ENCODE data around the gene RFTN1.
A peak's percentile ranks its signal among the peaks of the same experiment; 100 is the strongest.

The RFTN1 gene

DNA sequence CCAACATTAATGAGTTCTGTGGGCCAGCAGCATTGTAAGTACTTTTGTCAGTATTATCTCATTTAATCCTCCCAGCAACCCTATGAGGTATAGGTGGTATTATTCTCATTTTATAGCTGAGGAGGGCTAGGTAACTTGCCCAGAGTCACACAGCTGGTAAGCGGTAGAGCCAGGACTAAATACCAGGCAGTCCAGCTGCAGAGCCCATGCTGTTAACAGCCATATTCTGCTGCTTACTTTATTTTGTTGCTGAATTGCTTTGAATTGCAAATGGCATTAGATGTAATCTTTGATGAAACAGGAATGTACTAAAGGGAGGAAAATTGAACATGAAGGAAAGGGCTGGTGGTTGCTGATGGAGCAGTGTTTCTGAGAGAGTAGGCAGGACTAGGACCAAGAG lies 228.9 kb downstream of the RFTN1 start:
- Histone ChIP-seq H3K4me1 (ENCODE audit: control insufficient read depth in 1 of 2, insufficient read depth in 2 of 2, low read length in 2 of 2) (no peaks in the 10 kb centered on the region), H3K4me3 (ENCODE audit: low read depth in 1 of 2, low read length in 2 of 2) (no peak overlapping the region), H3K36me3 (ENCODE audit: control insufficient read depth in 1 of 2, insufficient read depth in 2 of 2, low read length in 2 of 2) (peaks cover 13 to 45% of the 10 kb centered on the region in 2 donors), H3K27me3 (ENCODE audit: control insufficient read depth in 1 of 2, insufficient read depth in 2 of 2, low read length in 2 of 2) (no peaks in the 10 kb centered on the region), H3K9me3 (ENCODE audit: control insufficient read depth in 1 of 2, low read length in 2 of 2) (no peaks in the 10 kb centered on the region), H3K9ac (ENCODE audit: low read depth in 1 of 2, low read length in 2 of 2) (no peak overlapping the region), H3K27ac (ENCODE audit: low read depth, low read length) (no peak overlapping the region)

DNA sequence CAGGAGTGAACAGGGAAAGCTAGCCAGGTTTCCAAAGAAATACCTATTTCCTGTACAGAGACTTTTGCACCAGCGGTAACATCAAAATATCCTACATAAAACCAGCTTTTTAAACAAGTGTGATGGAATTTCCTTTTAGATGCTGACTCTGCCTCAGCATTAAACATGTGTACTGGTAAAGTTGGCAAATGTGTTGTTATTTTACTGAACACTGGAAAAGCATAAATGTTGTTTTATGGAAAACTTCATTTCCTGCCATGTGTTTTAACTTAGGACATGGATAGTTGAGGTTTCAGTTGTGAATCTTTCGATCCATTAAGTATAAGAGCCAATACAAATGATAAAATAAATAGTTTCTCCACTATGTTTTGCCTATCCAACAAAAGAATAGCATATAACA lies 232.8 kb downstream of the RFTN1 start:
- Histone ChIP-seq H3K27ac (ENCODE audit: low read depth, low read length) (no peak overlapping the region), H3K4me1 (ENCODE audit: control insufficient read depth in 1 of 2, insufficient read depth in 2 of 2, low read length in 2 of 2) (no peaks in the 10 kb centered on the region), H3K9ac (ENCODE audit: low read depth in 1 of 2, low read length in 2 of 2) (no peak overlapping the region), H3K27me3 (ENCODE audit: control insufficient read depth in 1 of 2, insufficient read depth in 2 of 2, low read length in 2 of 2) (no peaks in the 10 kb centered on the region), H3K4me3 (ENCODE audit: low read depth in 1 of 2, low read length in 2 of 2) (no peak overlapping the region), H3K36me3 (ENCODE audit: control insufficient read depth in 1 of 2, insufficient read depth in 2 of 2, low read length in 2 of 2) (peaks cover 10 to 42% of the 10 kb centered on the region in 2 donors), H3K9me3 (ENCODE audit: control insufficient read depth in 1 of 2, low read length in 2 of 2) (no peaks in the 10 kb centered on the region)

DNA sequence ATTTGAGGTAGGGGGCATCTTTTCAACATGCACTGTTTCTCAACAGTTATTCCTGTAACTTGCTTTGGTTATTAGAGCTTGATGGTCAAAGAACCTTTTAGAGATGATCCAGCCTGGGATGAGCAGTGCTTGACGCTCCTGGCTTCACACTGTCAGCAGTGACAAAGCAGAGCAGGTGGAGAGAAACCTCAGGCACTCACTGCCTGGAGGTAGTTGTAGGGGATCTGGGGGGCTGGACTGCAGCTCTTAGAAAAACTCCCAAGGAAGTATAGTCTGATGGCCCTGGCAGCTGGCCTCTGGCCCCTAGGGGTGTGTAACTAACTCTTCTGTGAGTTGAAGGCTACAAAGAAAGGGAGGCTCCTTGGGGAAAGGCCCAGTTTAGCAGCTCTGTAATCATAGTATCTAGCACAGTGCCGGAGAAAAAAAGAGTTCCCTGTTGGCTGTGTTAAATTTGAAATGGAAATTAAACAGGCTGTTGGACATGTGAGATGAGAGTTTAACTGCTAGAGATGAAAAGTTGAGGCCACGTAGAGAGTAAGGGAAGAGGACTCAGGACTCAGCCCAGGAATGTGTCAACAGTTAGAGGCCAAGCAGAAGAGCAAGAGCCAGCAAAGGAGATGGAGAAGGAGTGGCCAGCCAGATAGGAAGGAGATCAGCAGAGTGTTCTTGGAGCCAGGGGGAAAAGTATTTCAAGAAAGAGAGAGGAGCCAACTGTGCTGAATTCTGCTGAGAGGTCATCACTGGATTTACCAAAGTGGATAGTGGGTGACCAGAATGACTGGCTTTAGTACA lies 234.3 kb downstream of the RFTN1 start:
- Histone ChIP-seq H3K36me3 (ENCODE audit: control insufficient read depth in 1 of 2, insufficient read depth in 2 of 2, low read length in 2 of 2) (peaks cover 10 to 37% of the 10 kb centered on the region in 2 donors), H3K27ac (ENCODE audit: low read depth, low read length) (no peak overlapping the region), H3K4me1 (ENCODE audit: control insufficient read depth in 1 of 2, insufficient read depth in 2 of 2, low read length in 2 of 2) (no peaks in the 10 kb centered on the region), H3K9me3 (ENCODE audit: control insufficient read depth in 1 of 2, low read length in 2 of 2) (no peaks in the 10 kb centered on the region), H3K27me3 (ENCODE audit: control insufficient read depth in 1 of 2, insufficient read depth in 2 of 2, low read length in 2 of 2) (no peaks in the 10 kb centered on the region), H3K4me3 (ENCODE audit: low read depth in 1 of 2, low read length in 2 of 2) (no peak overlapping the region), H3K9ac (ENCODE audit: low read depth in 1 of 2, low read length in 2 of 2) (no peak overlapping the region)

DNA sequence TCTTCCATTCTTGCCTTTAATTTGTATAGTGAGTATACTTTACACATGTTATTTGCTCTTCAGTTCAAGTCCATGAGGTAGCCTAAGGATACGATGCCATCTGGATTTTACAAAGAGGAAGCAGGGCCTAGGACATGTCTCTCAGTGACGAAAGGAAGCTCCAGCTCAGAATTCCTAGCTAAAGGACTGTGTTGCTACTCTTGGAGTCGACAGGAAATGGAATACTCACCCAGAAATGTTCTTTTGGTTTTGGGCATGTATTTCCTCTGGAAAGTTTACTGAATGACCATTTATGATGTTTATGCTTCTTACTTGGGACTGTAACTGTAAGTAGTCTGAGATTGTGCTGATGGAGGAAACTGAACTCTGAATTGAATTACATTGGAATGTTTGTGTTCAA lies 236.0 kb downstream of the RFTN1 start:
- Histone ChIP-seq H3K4me3 (ENCODE audit: low read depth in 1 of 2, low read length in 2 of 2) (no peak overlapping the region), H3K36me3 (ENCODE audit: control insufficient read depth in 1 of 2, insufficient read depth in 2 of 2, low read length in 2 of 2) (peaks cover 6 to 29% of the 10 kb centered on the region in 2 donors), H3K27ac (ENCODE audit: low read depth, low read length) (no peak overlapping the region), H3K9ac (ENCODE audit: low read depth in 1 of 2, low read length in 2 of 2) (no peak overlapping the region), H3K9me3 (ENCODE audit: control insufficient read depth in 1 of 2, low read length in 2 of 2) (no peaks in the 10 kb centered on the region), H3K4me1 (ENCODE audit: control insufficient read depth in 1 of 2, insufficient read depth in 2 of 2, low read length in 2 of 2) (no peaks in the 10 kb centered on the region), H3K27me3 (ENCODE audit: control insufficient read depth in 1 of 2, insufficient read depth in 2 of 2, low read length in 2 of 2) (no peaks in the 10 kb centered on the region)

DNA sequence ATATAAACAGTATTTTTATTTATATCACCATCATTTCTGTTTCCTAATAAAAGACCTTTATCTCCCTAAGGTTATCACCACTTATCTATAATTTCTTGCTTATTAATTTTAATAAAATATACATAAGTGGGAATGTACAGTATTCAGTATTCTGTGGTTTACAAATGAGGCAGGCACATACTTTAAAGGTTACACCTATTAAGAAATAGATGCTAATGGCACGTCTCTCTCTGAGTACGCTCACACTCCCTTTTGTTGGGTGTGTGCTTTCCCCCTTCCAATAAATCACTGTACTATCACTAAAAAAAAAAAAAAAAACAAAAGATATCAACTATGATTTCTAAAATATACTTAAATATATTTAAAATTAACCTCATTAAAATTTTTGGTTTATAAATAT lies 239.6 kb downstream of the RFTN1 start:
- Histone ChIP-seq H3K36me3 (ENCODE audit: control insufficient read depth in 1 of 2, insufficient read depth in 2 of 2, low read length in 2 of 2) (peaks cover 15 to 52% of the 10 kb centered on the region in 2 donors), H3K27ac (ENCODE audit: low read depth, low read length) (no peak overlapping the region), H3K27me3 (ENCODE audit: control insufficient read depth in 1 of 2, insufficient read depth in 2 of 2, low read length in 2 of 2) (no peaks in the 10 kb centered on the region), H3K9me3 (ENCODE audit: control insufficient read depth in 1 of 2, low read length in 2 of 2) (no peaks in the 10 kb centered on the region), H3K9ac (ENCODE audit: low read depth in 1 of 2, low read length in 2 of 2) (no peak overlapping the region), H3K4me1 (ENCODE audit: control insufficient read depth in 1 of 2, insufficient read depth in 2 of 2, low read length in 2 of 2) (no peaks in the 10 kb centered on the region), H3K4me3 (ENCODE audit: low read depth in 1 of 2, low read length in 2 of 2) (no peak overlapping the region)

DNA sequence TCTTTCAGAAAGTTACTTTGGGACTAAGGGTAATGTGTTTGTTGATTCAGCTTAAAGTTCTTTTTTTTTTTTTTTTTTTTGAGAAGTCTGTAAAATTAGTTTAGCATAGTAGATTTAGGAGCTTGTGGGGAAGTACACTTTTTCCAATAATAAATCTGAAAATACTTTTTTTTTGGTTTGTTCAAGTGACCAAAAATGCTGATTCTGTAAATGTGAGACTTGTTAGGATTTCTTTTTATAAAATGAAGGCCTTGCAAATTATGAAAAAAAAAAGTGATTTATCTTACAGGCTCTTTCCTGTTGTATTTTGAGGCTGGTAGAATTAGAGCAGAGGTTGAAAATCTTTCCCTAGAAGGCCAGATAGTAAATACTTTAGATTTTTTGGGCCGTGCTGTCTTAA lies 240.9 kb downstream of the RFTN1 start:
- Histone ChIP-seq H3K36me3 (ENCODE audit: control insufficient read depth in 1 of 2, insufficient read depth in 2 of 2, low read length in 2 of 2) (peaks cover 14 to 41% of the 10 kb centered on the region in 2 donors), H3K4me3 (ENCODE audit: low read depth in 1 of 2, low read length in 2 of 2) (no peak overlapping the region), H3K9me3 (ENCODE audit: control insufficient read depth in 1 of 2, low read length in 2 of 2) (no peaks in the 10 kb centered on the region), H3K27me3 (ENCODE audit: control insufficient read depth in 1 of 2, insufficient read depth in 2 of 2, low read length in 2 of 2) (no peaks in the 10 kb centered on the region), H3K4me1 (ENCODE audit: control insufficient read depth in 1 of 2, insufficient read depth in 2 of 2, low read length in 2 of 2) (peaks cover under 1 to 3% of the 10 kb centered on the region in 2 donors), H3K9ac (ENCODE audit: low read depth in 1 of 2, low read length in 2 of 2) (no peak overlapping the region), H3K27ac (ENCODE audit: low read depth, low read length) (no peak overlapping the region)

DNA sequence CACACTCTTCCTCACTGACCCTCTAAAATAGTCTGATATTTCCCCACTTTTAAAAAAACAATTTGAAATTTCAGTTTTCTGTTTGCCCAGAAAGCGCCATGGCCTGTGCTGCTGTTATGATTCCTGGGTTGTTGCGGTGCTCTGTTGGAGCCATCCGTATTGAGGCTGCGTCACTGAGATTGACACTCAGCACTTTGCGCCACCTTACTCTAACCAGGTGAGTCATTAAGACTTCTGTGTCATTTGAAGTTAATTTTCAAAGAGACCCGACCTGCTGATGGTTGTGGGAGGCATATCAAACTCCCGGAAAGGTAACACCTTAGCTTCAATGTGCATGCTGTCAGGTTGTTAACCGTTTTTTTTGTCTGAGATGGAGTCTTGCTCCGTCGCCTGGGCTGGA lies 242.6 kb downstream of the RFTN1 start:
- no peaks in the 10 kb centered on the region for H3K9me3 ChIP-seq (ENCODE audit: control insufficient read depth in 1 of 2, low read length in 2 of 2)
- no peak overlapping the region for H3K27ac ChIP-seq (ENCODE audit: low read depth, low read length)
- H3K27me3 ChIP-seq (ENCODE audit: control insufficient read depth in 1 of 2, insufficient read depth in 2 of 2, low read length in 2 of 2): no peaks in the 10 kb centered on the region

DNA sequence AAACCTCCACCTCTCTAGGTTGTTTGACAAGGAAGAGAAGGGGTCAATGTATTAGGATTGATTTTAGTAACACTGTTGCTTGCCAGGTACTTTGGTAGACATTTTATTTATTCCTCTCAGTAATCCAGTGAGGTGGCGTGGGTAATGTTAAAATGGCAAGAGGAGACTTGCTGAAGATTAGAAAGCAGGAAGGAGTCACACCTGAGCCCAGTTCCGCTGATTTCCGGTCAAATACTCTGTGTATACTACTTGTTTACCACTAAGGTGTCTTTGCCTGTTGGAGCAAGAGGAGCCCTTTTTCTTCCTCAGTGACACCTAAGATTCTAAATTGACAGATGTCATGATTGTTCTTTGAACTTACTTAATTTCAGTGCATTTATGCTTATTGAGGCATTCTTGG lies 246.8 kb downstream of the RFTN1 start:
- H3K27ac ChIP-seq (ENCODE audit: low read depth, low read length): no peak overlapping the region
- peaks cover 8 to 24% of the 10 kb centered on the region in 2 donors for H3K36me3 ChIP-seq (ENCODE audit: control insufficient read depth in 1 of 2, insufficient read depth in 2 of 2, low read length in 2 of 2)
- H3K9ac ChIP-seq (ENCODE audit: low read depth in 1 of 2, low read length in 2 of 2): peak overlapping the region; percentile 15 to 99
- peak overlapping the region; percentile 52 to 99 for H3K4me3 ChIP-seq (ENCODE audit: low read depth in 1 of 2, low read length in 2 of 2)
- no peaks in the 10 kb centered on the region for H3K9me3 ChIP-seq (ENCODE audit: control insufficient read depth in 1 of 2, low read length in 2 of 2)
- H3K4me1 ChIP-seq (ENCODE audit: control insufficient read depth in 1 of 2, insufficient read depth in 2 of 2, low read length in 2 of 2): peaks cover 28 to 37% of the 10 kb centered on the region in 2 donors
- H3K27me3 ChIP-seq (ENCODE audit: control insufficient read depth in 1 of 2, insufficient read depth in 2 of 2, low read length in 2 of 2): no peaks in the 10 kb centered on the region

More for the DNA sequence above, 242.6 kb downstream of the RFTN1 start:
- Histone ChIP-seq H3K4me1 (ENCODE audit: control insufficient read depth in 1 of 2, insufficient read depth in 2 of 2, low read length in 2 of 2) (peaks cover 14 to 15% of the 10 kb centered on the region in 2 donors), H3K4me3 (ENCODE audit: low read depth in 1 of 2, low read length in 2 of 2) (no peak overlapping the region), H3K9ac (ENCODE audit: low read depth in 1 of 2, low read length in 2 of 2) (no peak overlapping the region), H3K36me3 (ENCODE audit: control insufficient read depth in 1 of 2, insufficient read depth in 2 of 2, low read length in 2 of 2) (peaks cover 9 to 36% of the 10 kb centered on the region in 2 donors)

Measured in duodenal mucosa (tissue), 2 donors.